ENCODE results near the gene AOPEP.

AOPEP gene

DNA sequence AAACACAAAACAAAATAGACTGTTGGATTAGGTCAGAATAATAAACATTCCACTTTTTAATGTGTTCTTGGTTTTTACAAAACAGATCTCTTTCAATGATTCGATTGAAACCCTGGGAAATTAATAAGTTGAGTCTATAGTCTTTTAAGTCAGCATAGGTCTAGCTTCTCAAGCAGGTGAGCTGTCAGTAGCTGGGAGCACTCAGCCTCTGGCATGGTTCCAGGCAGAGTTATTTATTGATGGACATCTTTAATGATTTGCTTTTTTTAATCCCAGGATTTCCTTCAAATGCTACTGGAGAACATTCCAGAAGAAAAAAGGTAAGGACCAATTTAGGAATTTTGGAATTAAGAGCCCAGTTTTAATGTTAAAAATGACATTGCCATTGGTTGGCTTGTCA, 241.0 kb downstream of the AOPEP start:
- Histone ChIP-seq H3K79me2 (ENCODE audit: low read length) (no peaks in the 10 kb centered on the region), H3K27ac (ENCODE audit: low read length) (no peak overlapping the region), H3K4me2 (ENCODE audit: low read depth, low read length) (no peak overlapping the region), H3K9ac (ENCODE audit: low read length) (no peak overlapping the region), H2AFZ (ENCODE audit: low read length) (no peak overlapping the region), H3K4me3 (ENCODE audit: low read length) (no peak overlapping the region), H3F3A (ENCODE audit: insufficient read depth, low read length) (no peaks in the 10 kb centered on the region), H3K27me3 (replicated peaks; ENCODE audit: insufficient read depth, low read length) (no peaks in the 10 kb centered on the region), H3K36me3 (replicated peaks; ENCODE audit: insufficient read depth, low read length) (no peaks in the 10 kb centered on the region), H3K9me2 (replicated peaks; ENCODE audit: insufficient read depth, low read length) (no peaks in the 10 kb centered on the region), H4K20me1 (ENCODE audit: insufficient read depth, low read length) (no peaks in the 10 kb centered on the region), H3K9me3 (replicated peaks; ENCODE audit: insufficient read depth, low read length) (no peaks in the 10 kb centered on the region), H3K4me1 (ENCODE audit: low read length) (no peaks in the 10 kb centered on the region)
- DNase-seq, result no peak
- TF ChIP-seq EZH2 (optimal IDR thresholded peaks at IDR 0.05; ENCODE audit: low read depth, low read length) (no peak), EZH2phosphoT487 (IDR thresholded peaks at IDR 0.05; ENCODE audit: low read length) (no peak)
- TF ChIP-seq, protein P1, sequence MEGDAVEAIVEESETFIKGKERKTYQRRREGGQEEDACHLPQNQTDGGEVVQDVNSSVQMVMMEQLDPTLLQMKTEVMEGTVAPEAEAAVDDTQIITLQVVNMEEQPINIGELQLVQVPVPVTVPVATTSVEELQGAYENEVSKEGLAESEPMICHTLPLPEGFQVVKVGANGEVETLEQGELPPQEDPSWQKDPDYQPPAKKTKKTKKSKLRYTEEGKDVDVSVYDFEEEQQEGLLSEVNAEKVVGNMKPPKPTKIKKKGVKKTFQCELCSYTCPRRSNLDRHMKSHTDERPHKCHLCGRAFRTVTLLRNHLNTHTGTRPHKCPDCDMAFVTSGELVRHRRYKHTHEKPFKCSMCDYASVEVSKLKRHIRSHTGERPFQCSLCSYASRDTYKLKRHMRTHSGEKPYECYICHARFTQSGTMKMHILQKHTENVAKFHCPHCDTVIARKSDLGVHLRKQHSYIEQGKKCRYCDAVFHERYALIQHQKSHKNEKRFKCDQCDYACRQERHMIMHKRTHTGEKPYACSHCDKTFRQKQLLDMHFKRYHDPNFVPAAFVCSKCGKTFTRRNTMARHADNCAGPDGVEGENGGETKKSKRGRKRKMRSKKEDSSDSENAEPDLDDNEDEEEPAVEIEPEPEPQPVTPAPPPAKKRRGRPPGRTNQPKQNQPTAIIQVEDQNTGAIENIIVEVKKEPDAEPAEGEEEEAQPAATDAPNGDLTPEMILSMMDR (IDR thresholded peaks at IDR 0.05; ENCODE audit: low read length), result no peak

DNA sequence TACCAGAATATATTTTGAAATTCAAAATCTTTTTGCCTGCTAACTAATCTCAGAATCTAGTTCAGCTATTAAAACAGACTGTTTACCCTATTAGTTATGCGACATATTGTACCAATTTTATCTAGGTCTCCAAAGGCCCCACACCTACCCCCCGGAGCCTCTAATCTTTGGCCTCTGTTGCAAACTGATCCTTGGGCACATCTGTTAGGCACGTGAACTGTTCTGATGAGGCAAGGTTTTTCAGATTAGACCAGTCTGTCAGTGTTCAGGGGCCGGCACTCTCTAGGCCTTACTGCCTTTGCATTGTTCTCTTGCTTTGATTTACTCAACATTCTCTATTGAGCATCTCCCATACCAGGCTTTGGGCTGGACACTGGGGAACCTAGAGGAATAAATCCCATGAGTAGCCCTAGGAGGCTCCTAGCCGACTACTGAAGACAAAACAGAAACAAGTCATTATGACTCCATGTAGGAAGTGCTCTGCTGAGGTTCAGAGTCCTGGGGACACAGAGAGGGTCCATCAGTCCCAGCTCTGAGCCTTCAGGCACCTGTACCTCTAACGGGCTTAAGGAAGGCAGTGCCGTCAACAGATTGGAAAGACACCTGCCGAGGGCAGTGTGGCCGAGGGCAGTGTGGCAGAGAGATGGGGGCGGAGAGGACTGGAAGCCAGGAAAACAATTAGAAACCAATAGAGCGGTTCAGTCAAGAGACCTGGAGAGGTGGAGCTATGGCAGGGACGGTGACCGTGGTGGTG, 245.1 kb downstream of the AOPEP start:
- H3K9me3 ChIP-seq (replicated peaks; ENCODE audit: insufficient read depth, low read length), result no peaks in the 10 kb centered on the region
- H3K4me1 ChIP-seq (ENCODE audit: low read length), result no peaks in the 10 kb centered on the region
- no peaks in the 10 kb centered on the region for H3F3A ChIP-seq (ENCODE audit: insufficient read depth, low read length)
- no peak for DNase-seq
- no peaks in the 10 kb centered on the region for H3K36me3 ChIP-seq (replicated peaks; ENCODE audit: insufficient read depth, low read length)
- H3K79me2 ChIP-seq (ENCODE audit: low read length), result no peaks in the 10 kb centered on the region
- TF ChIP-seq EZH2 (optimal IDR thresholded peaks at IDR 0.05; ENCODE audit: low read depth, low read length), result no peak
- no peak for TF ChIP-seq EZH2phosphoT487 (IDR thresholded peaks at IDR 0.05; ENCODE audit: low read length)
- TF ChIP-seq, protein P1 (IDR thresholded peaks at IDR 0.05; ENCODE audit: low read length), result no peak
- no peak overlapping the region for H3K4me2 ChIP-seq (ENCODE audit: low read depth, low read length)
- no peaks in the 10 kb centered on the region for H4K20me1 ChIP-seq (ENCODE audit: insufficient read depth, low read length)
- no peak overlapping the region for H2AFZ ChIP-seq (ENCODE audit: low read length)
- H3K9me2 ChIP-seq (replicated peaks; ENCODE audit: insufficient read depth, low read length), result no peaks in the 10 kb centered on the region
- H3K4me3 ChIP-seq (ENCODE audit: low read length), result no peak overlapping the region
- no peak overlapping the region for H3K27ac ChIP-seq (ENCODE audit: low read length)
- no peaks in the 10 kb centered on the region for H3K27me3 ChIP-seq (replicated peaks; ENCODE audit: insufficient read depth, low read length)
- H3K9ac ChIP-seq (ENCODE audit: low read length), result no peak overlapping the region

DNA sequence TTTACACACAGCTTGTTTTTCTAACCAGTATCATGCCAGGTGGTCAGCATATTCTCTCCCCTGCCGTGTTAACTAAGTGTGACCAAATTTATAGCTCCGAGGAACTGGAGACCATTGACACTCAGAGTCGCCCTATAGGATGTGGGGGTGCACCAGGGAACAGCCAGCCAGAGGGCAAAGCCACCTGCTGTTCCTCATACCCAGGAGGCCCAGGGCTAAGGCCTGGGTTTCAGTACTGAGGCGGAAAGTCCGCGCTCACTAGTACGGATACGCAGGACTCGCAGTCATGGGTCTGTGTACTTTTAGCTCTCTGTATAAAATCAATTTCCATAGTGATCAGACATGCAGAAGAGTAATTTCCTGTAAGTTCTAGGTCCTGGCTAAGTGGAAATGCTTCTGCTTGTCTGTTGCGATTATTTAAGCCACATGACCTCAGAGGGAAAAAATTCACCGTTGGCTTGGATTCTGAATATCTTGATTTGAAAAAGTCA, 247.0 kb downstream of the AOPEP start:
- no peaks in the 10 kb centered on the region for H3K36me3 ChIP-seq (replicated peaks; ENCODE audit: insufficient read depth, low read length)
- no peaks in the 10 kb centered on the region for H3K27me3 ChIP-seq (replicated peaks; ENCODE audit: insufficient read depth, low read length)
- H3K9me3 ChIP-seq (replicated peaks; ENCODE audit: insufficient read depth, low read length), result no peaks in the 10 kb centered on the region
- H2AFZ ChIP-seq (ENCODE audit: low read length), result no peak overlapping the region
- H3K9ac ChIP-seq (ENCODE audit: low read length), result no peak overlapping the region
- H3K4me3 ChIP-seq (ENCODE audit: low read length), result no peak overlapping the region
- H3K27ac ChIP-seq (ENCODE audit: low read length), result no peak overlapping the region
- no peak for TF ChIP-seq EZH2 (optimal IDR thresholded peaks at IDR 0.05; ENCODE audit: low read depth, low read length)
- no peak for TF ChIP-seq EZH2phosphoT487 (IDR thresholded peaks at IDR 0.05; ENCODE audit: low read length)
- TF ChIP-seq, protein P1 (IDR thresholded peaks at IDR 0.05; ENCODE audit: low read length), result no peak
- H3K9me2 ChIP-seq (replicated peaks; ENCODE audit: insufficient read depth, low read length), result no peaks in the 10 kb centered on the region
- H3K79me2 ChIP-seq (ENCODE audit: low read length), result no peaks in the 10 kb centered on the region
- H4K20me1 ChIP-seq (ENCODE audit: insufficient read depth, low read length), result no peaks in the 10 kb centered on the region
- H3K4me2 ChIP-seq (ENCODE audit: low read depth, low read length), result no peak overlapping the region
- no peak for DNase-seq
- no peaks in the 10 kb centered on the region for H3F3A ChIP-seq (ENCODE audit: insufficient read depth, low read length)
- no peaks in the 10 kb centered on the region for H3K4me1 ChIP-seq (ENCODE audit: low read length)

Data from MM.1S (cell line).